Caco-2 (cell line): ENCODE data around the gene FARS2. TPM values are rescaled to one million over a fixed set of nuclear protein-coding genes. Genes with fewer than 3 reads are reported as not detected.

Source experiments
- BruUV-seq: library from RNA; stranded (reverse); fragments of 400-500 nt; replicated peaks from 2 replicates; lab custom pipeline; 2021; lab: Mats Ljungman, UMichigan
- CTCF ChIA-PET: fragments of 300-600 bp; sonication (Branson Sonifier 250); formaldehyde crosslinking; loops from one replicate; lab custom pipeline; 2022; ENCODE audit warnings: antibody characterized with exemption; lab: Charles Lee
- POLR2A ChIA-PET: fragments of 300-600 bp; sonication (Branson Sonifier 250); formaldehyde crosslinking; loops from one replicate; lab custom pipeline; 2022; ENCODE audit warnings: antibody characterized with exemption; lab: Charles Lee
- DNase-seq, 2 experiments: peaks; one replicate each; pipeline versions ENCODE4 v3.0.0 to v3.0.0-alpha.2; 2020 to 2022
- H3K27me3 ChIP-seq: replicated peaks from 2 replicates; pipeline ENCODE4 v1.6.0; 2011; ENCODE audit warnings: low read length; ENCODE audit not compliant: control insufficient read depth, insufficient read depth
- H3K36me3 ChIP-seq: 2 replicates; pipeline ENCODE4 v1.5.1; 2011; ENCODE audit warnings: low read length; ENCODE audit not compliant: control insufficient read depth, insufficient read depth
- H3K4me1 ChIP-seq: fragments of 250-450 bp; sonication (Bioruptor Pico); 2 replicates; pipeline ENCODE4 v1.5.1; 2020; ENCODE audit warnings: mild to moderate bottlenecking
- H3K4me3 ChIP-seq: 2 replicates; pipeline ENCODE4 v1.5.1; 2011; ENCODE audit warnings: low read depth, mild to moderate bottlenecking, control low read depth, low read length
- H3K9me3 ChIP-seq: fragments of 250-450 bp; sonication (Bioruptor Pico); 2 replicates; pipeline ENCODE4 v1.5.1; 2020; ENCODE audit warnings: mild to moderate bottlenecking, moderate library complexity
- H3K27ac Mint-ChIP-seq: one replicate; pipeline ENCODE4 v1.8.0; 2022; ENCODE audit warnings: mixed read lengths; ENCODE audit not compliant: unreplicated experiment
- H3K27me3 Mint-ChIP-seq: one replicate; pipeline ENCODE4 v1.8.0; 2022; ENCODE audit warnings: mixed read lengths; ENCODE audit not compliant: insufficient read depth, unreplicated experiment
- H3K36me3 Mint-ChIP-seq: one replicate; pipeline ENCODE4 v1.8.0; 2022; ENCODE audit warnings: mild to moderate bottlenecking, mixed read lengths; ENCODE audit not compliant: insufficient read depth, unreplicated experiment
- H3K4me1 Mint-ChIP-seq: one replicate; pipeline ENCODE4 v1.8.0; 2022; ENCODE audit warnings: low read depth, mixed read lengths; ENCODE audit not compliant: unreplicated experiment
- H3K4me3 Mint-ChIP-seq: one replicate; pipeline ENCODE4 v1.8.0; 2022; ENCODE audit warnings: mild to moderate bottlenecking, moderate library complexity, mixed read lengths; ENCODE audit not compliant: unreplicated experiment
- H3K9me3 Mint-ChIP-seq: one replicate; pipeline ENCODE4 v1.8.0; 2022; ENCODE audit warnings: mixed read lengths; ENCODE audit not compliant: unreplicated experiment
- CTCF ChIP-seq, 2 experiments: fragments of 200-600 bp in 1 of 2; IDR thresholded peaks; 1 replicate in 1 of 2; 2 replicates in 1 of 2; pipeline versions ENCODE4 v1.5.1 to v1.8.0; 2011 to 2022; ENCODE audit warnings: antibody characterized with exemption in 1 of 2, control low read depth in 1 of 2, inconsistent platforms in 1 of 2, low read depth in 1 of 2, low read length in 1 of 2, mild to moderate bottlenecking in 1 of 2, moderate library complexity in 1 of 2; ENCODE audit not compliant: insufficient read depth in 1 of 2, severe bottlenecking in 1 of 2, unreplicated experiment in 1 of 2
- intact Hi-C: fragments of 100-400 bp; cut with micrococcal nuclease; formaldehyde crosslinking; loops from one replicate; pipeline ENCODE4 v1.10.0; 2022; ENCODE audit not compliant: unreplicated experiment
- total RNA-seq: library from RNA; stranded (reverse); gene quantifications from 2 replicates; pipeline ENCODE4 v1.2.3, GENCODE V29; 2022

FARS2 gene
- total RNA-seq, 1 experiment from 2014 or later, result 15.4 TPM

GRCh38 chr6:5657684-5658430 lies 396.5 kb downstream of the FARS2 start:
- Mint-ChIP-seq H3K36me3 (no peaks in the 10 kb centered on the region), H3K27ac (no peak overlapping the region), H3K4me1 (no peaks in the 10 kb centered on the region), H3K27me3 (no peaks in the 10 kb centered on the region), H3K9me3 (no peaks in the 10 kb centered on the region), H3K4me3 (no peak overlapping the region)
- ChIA-PET CTCF (no interaction called here), POLR2A (no interaction called here)
- no peak for TF ChIP-seq CTCF (IDR thresholded peaks at IDR 0.05; ENCODE audit: insufficient read depth in 1 of 2, low read depth in 1 of 2, low read length in 1 of 2, severe bottlenecking in 1 of 2, unreplicated experiment in 1 of 2)
- intact Hi-C loops, result no loop called here
- Histone ChIP-seq H3K36me3 (no peaks in the 10 kb centered on the region), H3K9me3 (no peaks in the 10 kb centered on the region), H3K27me3 (no peaks in the 10 kb centered on the region), H3K4me1 (no peaks in the 10 kb centered on the region), H3K4me3 (no peak overlapping the region)
- BruUV-seq, result no TSS peak
- no peak for DNase-seq

- intact Hi-C loops, result no loop called here
- POLR2A ChIA-PET, result no interaction called here
- no peak for DNase-seq
Measured at GRCh38 chr6:5659467-5659866, 398.2 kb downstream of the FARS2 start.

GRCh38 chr6:5660772-5661171 lies 399.5 kb downstream of the FARS2 start:
- Histone ChIP-seq H3K4me1 (no peaks in the 10 kb centered on the region), H3K9me3 (no peaks in the 10 kb centered on the region), H3K36me3 (no peaks in the 10 kb centered on the region), H3K27me3 (no peaks in the 10 kb centered on the region), H3K4me3 (no peak overlapping the region)
- H3K36me3 Mint-ChIP-seq, result no peaks in the 10 kb centered on the region
- POLR2A ChIA-PET, result no interaction called here
- H3K4me1 Mint-ChIP-seq, result no peaks in the 10 kb centered on the region
- DNase-seq, result no peak
- no TSS peak for BruUV-seq
- H3K9me3 Mint-ChIP-seq, result no peaks in the 10 kb centered on the region
- no peaks in the 10 kb centered on the region for H3K27me3 Mint-ChIP-seq
- CTCF ChIA-PET, result no interaction called here
- no peak for TF ChIP-seq CTCF (IDR thresholded peaks at IDR 0.05; ENCODE audit: insufficient read depth in 1 of 2, low read depth in 1 of 2, low read length in 1 of 2, severe bottlenecking in 1 of 2, unreplicated experiment in 1 of 2)
- no peak overlapping the region for H3K4me3 Mint-ChIP-seq
- intact Hi-C loops, result no loop called here
- H3K27ac Mint-ChIP-seq, result no peak overlapping the region

More at GRCh38 chr6:5659467-5659866, 398.2 kb downstream of the FARS2 start:
- Histone ChIP-seq H3K36me3 (no peaks in the 10 kb centered on the region), H3K9me3 (no peaks in the 10 kb centered on the region), H3K27me3 (no peaks in the 10 kb centered on the region), H3K4me1 (no peaks in the 10 kb centered on the region), H3K4me3 (no peak overlapping the region)
- no peaks in the 10 kb centered on the region for H3K36me3 Mint-ChIP-seq
- no peak overlapping the region for H3K27ac Mint-ChIP-seq
- BruUV-seq, result no TSS peak
- no peaks in the 10 kb centered on the region for H3K4me1 Mint-ChIP-seq
- no peak for TF ChIP-seq CTCF (IDR thresholded peaks at IDR 0.05; ENCODE audit: insufficient read depth in 1 of 2, low read depth in 1 of 2, low read length in 1 of 2, severe bottlenecking in 1 of 2, unreplicated experiment in 1 of 2)
- H3K27me3 Mint-ChIP-seq, result no peaks in the 10 kb centered on the region
- H3K4me3 Mint-ChIP-seq, result no peak overlapping the region
- H3K9me3 Mint-ChIP-seq, result no peaks in the 10 kb centered on the region
- CTCF ChIA-PET, result no interaction called here
